Thyroid gland (tissue), 4 donors: Measurements from ENCODE around the gene DUSP5.

Experiments used
- CTCF ChIP-seq, 6 experiments: fragments of 200-600 bp in 3 of 6; fragments of 450-650 bp in 3 of 6; sonication (generic) in 3 of 6; IDR thresholded peaks; one replicate each; pipeline ENCODE4 v1.5.1; 2016 to 2019; ENCODE audit warnings: antibody characterized with exemption in 6 of 6, mild to moderate bottlenecking in 2 of 6, inconsistent platforms in 1 of 6, moderate library complexity in 1 of 6
- POLR2A ChIP-seq, 2 donors: fragments of 450-650 bp; IDR thresholded peaks; one replicate each; pipeline ENCODE4 v1.6.1; 2017; ENCODE audit warnings: antibody characterized with exemption in 2 of 2, mild to moderate bottlenecking in 2 of 2, moderate library complexity in 1 of 2

- TF ChIP-seq CTCF (IDR thresholded peaks at IDR 0.05) (peak in 3 of 6 experiments; percentile 6 to 13 (median 12)), POLR2A (IDR thresholded peaks at IDR 0.05) (no peak)
These were observed 627 bp downstream of the DUSP5 start for GRCh38 chr10:110498087-110498981.
